ENCODE data around the gene EMC6. TPM values are rescaled to one million over a fixed set of nuclear protein-coding genes. Genes with fewer than 3 reads are reported as not detected.

Gene EMC6
- total and polyA plus RNA-seq, 2 experiments from 2014 or later: 42.7 to 130 TPM

GRCh38 chr17:3647769-3648555 lies 20.6 kb upstream of the EMC6 start:
- Histone ChIP-seq H3K27ac (no peak overlapping the region), H3K36me3 (replicated peaks; ENCODE audit: insufficient read depth, low read depth) (no peaks in the 10 kb centered on the region), H3K4me2 (no peak overlapping the region), H3K79me2 (no peaks in the 10 kb centered on the region), H3K9me2 (replicated peaks; ENCODE audit: insufficient read depth) (no peaks in the 10 kb centered on the region), H3K4me3 (no peak overlapping the region), H2AFZ (no peak overlapping the region), H4K20me1 (ENCODE audit: insufficient read depth, poor library complexity, severe bottlenecking) (no peaks in the 10 kb centered on the region), H3K4me1 (ENCODE audit: insufficient read depth) (peaks cover 3% of the 10 kb centered on the region), H3K9me3 (ENCODE audit: low read depth) (no peaks in the 10 kb centered on the region), H3K27me3 (no peaks in the 10 kb centered on the region)
- peak; percentile 81 for DNase-seq (ENCODE audit: low spot score)
- TF ChIP-seq EZH2phosphoT487 (IDR thresholded peaks at IDR 0.05; ENCODE audit: low read depth, severe bottlenecking, unreplicated experiment): no peak
- TF ChIP-seq CTCF (IDR thresholded peaks at IDR 0.05; ENCODE audit: poor library complexity): peak; percentile 59
- 62% methylated on average over 20 of the region's 20 CpGs for WGBS (ENCODE audit: low lambda C conversion rate, missing lambda C conversion rate)

DNA sequence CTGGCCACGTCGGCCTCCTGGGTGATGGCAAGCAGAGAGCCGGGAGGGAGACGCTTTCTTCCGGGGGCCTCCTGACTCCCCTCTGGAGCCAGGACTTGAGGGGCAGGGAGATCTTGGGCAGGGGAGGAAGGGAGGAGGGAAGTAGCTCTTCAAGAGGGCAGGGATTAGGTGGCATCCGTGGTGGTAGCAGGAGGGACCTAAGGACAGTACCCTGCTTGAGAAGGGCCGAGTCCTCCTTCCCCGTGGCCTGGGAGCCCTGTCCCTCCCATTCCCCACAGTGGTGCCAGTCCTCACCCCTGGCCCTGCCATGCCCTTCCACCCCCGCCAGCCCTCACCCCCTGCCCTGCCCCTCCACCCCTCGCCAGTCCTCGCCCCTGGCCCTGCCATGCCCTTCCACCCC lies 12.8 kb upstream of the EMC6 start:
- Histone ChIP-seq H3K4me1 (ENCODE audit: insufficient read depth) (peaks cover 19% of the 10 kb centered on the region), H3K79me2 (no peaks in the 10 kb centered on the region), H3K4me3 (no peak overlapping the region), H4K20me1 (ENCODE audit: insufficient read depth, poor library complexity, severe bottlenecking) (no peaks in the 10 kb centered on the region), H3K4me2 (no peak overlapping the region), H3K9me3 (ENCODE audit: low read depth) (no peaks in the 10 kb centered on the region), H3K9me2 (replicated peaks; ENCODE audit: insufficient read depth) (no peaks in the 10 kb centered on the region), H3K27me3 (no peaks in the 10 kb centered on the region), H3K27ac (no peak overlapping the region), H2AFZ (no peak overlapping the region), H3K36me3 (replicated peaks; ENCODE audit: insufficient read depth, low read depth) (no peaks in the 10 kb centered on the region)
- TF ChIP-seq EZH2 (IDR thresholded peaks at IDR 0.05; ENCODE audit: borderline replicate concordance) (no peak), EZH2phosphoT487 (IDR thresholded peaks at IDR 0.05; ENCODE audit: low read depth, severe bottlenecking, unreplicated experiment) (no peak), CTCF (IDR thresholded peaks at IDR 0.05; ENCODE audit: poor library complexity) (no peak)
- WGBS (ENCODE audit: low lambda C conversion rate, missing lambda C conversion rate): 89% methylated on average over 6 of the region's 11 CpGs
- DNase-seq (ENCODE audit: low spot score): no peak

- no peak overlapping the region for H3K4me2 ChIP-seq
- H2AFZ ChIP-seq: no peak overlapping the region
- WGBS (ENCODE audit: low lambda C conversion rate, missing lambda C conversion rate): 97% methylated on average over 15 of the region's 16 CpGs
- no peak overlapping the region for H3K4me3 ChIP-seq
- H3K9me2 ChIP-seq (replicated peaks; ENCODE audit: insufficient read depth): no peaks in the 10 kb centered on the region
- no peak for DNase-seq (ENCODE audit: low spot score)
- no peaks in the 10 kb centered on the region for H3K9me3 ChIP-seq (ENCODE audit: low read depth)
- H3K79me2 ChIP-seq: no peaks in the 10 kb centered on the region
- no peak for TF ChIP-seq CTCF (IDR thresholded peaks at IDR 0.05; ENCODE audit: poor library complexity)
- no peak for TF ChIP-seq EZH2phosphoT487 (IDR thresholded peaks at IDR 0.05; ENCODE audit: low read depth, severe bottlenecking, unreplicated experiment)
- TF ChIP-seq EZH2 (IDR thresholded peaks at IDR 0.05; ENCODE audit: borderline replicate concordance): no peak
- no peak overlapping the region for H3K27ac ChIP-seq
- no peaks in the 10 kb centered on the region for H4K20me1 ChIP-seq (ENCODE audit: insufficient read depth, poor library complexity, severe bottlenecking)
- no peaks in the 10 kb centered on the region for H3K27me3 ChIP-seq
- H3K4me1 ChIP-seq (ENCODE audit: insufficient read depth): peaks cover 19% of the 10 kb centered on the region
- H3K36me3 ChIP-seq (replicated peaks; ENCODE audit: insufficient read depth, low read depth): no peaks in the 10 kb centered on the region
Observed at GRCh38 chr17:3656353-3656752, 12.3 kb upstream of the EMC6 start.

Measured in hepatocyte (in vitro differentiated cells).